GM12873 (cell line): ENCODE data around the gene ONECUT3.

Experiments
- CTCF ChIP-seq: IDR thresholded peaks from 2 replicates; pipeline ENCODE4 v1.5.1; 2012; ENCODE audit warnings: low read depth, mild to moderate bottlenecking, moderate library complexity, low read length, control low read depth; ENCODE audit not compliant: insufficient read depth; ENCODE audit errors: missing control alignments

The ONECUT3 gene

GRCh38 chr19:1755467-1756171, 2.3 kb downstream of the ONECUT3 start:
- no peak for TF ChIP-seq CTCF

GRCh38 chr19:1756264-1756663, 3.0 kb downstream of the ONECUT3 start:
- TF ChIP-seq CTCF = no peak

- TF ChIP-seq CTCF = no peak
Measured at GRCh38 chr19:1756705-1757465, 3.6 kb downstream of the ONECUT3 start.

- no peak for TF ChIP-seq CTCF
Measured at GRCh38 chr19:1757468-1758230, 4.3 kb downstream of the ONECUT3 start.

- TF ChIP-seq CTCF = no peak
Measured at GRCh38 chr19:1758231-1758577, 4.9 kb downstream of the ONECUT3 start.

GRCh38 chr19:1758959-1759903, 5.9 kb downstream of the ONECUT3 start:
- TF ChIP-seq CTCF = no peak

GRCh38 chr19:1760020-1760419, 6.7 kb downstream of the ONECUT3 start:
- TF ChIP-seq CTCF = no peak
